ENCODE data around the gene A3GALT2.

Gene A3GALT2

DNA sequence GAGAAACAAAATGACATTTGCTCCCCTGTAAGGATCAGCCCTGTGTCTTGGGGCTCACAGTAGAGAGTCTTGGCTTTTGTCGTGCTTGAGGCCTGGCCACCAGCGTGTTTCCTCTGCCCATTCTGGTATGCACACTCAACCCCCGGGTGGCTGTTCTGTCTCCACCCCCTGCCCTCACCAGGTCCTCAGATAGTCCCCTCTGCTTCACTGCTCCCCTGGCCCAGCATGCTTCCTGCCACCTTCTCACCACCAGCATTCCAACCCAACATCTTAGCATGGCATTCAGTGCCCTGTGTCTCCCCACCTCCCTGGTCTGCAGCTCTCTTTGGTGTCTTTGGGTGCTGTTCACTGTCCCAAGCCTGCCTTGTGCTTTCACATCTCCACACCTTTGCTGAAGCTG lies 48.4 kb downstream of the A3GALT2 start:
- no peak for DNase-seq (ENCODE audit: low read depth in 2 of 2)

DNA sequence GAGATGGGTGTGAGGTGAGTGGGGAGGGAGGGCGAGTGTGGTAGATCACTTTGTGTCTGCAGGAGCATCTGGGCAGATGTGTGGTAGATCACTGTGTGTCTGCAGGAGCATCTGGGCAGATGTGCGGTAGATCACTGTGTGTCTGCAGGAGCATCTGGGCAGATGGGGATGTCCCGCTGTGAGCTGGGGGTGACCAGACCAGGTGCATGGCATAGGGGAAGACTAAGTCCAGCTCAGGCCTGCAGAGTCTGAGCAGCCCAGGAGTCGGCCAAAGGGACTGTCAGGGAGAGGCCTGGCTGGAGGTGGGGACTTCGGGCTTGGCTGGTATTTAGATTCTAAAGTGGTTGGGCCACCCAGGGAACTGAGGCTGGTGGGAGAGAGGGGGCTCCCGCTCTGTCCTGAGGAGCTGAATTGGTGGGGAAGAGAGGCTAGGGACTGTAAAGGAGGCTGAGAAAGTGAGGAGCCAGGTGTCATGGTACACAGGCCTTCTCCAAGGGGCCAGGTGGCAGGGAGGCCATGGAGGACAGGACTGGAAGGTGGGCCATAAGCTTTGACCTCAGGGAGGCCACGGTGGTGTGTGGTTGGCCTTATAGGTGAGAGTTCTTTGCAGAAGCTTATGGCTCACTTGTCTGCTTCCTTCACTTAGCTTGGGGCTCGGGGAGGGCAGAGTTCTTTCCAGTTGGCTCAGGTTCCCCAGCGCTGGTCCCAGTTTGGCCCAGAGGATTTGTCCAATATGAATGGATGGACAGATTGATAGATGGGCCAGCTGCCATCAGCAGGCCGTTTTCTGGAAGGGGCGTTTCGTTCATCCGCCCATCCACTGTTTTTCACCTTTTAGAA lies 49.0 kb downstream of the A3GALT2 start:
- no peak for DNase-seq (ENCODE audit: low read depth in 2 of 2)

DNA sequence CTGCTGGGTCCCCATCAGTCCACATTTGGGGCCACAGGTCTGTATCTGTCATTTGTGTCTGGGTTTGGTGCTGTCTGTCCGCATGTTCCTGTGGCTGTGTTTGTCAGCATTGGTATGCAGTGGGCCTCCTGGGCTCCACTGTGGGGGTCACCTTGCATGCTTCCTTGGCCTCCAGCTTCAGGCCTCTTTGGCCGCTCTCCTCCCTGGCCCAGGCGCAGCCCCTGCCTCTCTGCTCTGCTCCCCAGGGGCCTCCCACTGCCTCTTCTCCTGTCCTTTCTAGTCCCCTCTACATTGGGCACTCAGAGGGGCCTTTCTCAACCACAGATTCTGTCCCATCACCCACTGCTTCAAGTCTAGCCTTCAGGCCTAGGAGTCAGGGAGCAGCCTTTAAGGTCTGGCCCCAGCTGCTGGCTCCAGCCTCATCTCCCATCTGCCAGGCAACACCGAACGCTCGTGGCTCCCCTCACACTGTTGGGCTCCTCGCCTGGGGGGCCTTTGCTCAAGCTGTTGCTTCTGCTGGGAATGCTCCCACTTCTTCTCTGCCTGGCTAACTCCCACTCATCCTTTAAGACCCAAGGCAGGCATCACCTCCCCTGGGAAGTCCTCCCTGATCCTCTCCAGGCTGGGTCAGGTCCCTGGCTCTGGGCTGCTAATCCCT lies 50.0 kb downstream of the A3GALT2 start:
- DNase-seq (ENCODE audit: low read depth in 2 of 2), result no peak

DNA sequence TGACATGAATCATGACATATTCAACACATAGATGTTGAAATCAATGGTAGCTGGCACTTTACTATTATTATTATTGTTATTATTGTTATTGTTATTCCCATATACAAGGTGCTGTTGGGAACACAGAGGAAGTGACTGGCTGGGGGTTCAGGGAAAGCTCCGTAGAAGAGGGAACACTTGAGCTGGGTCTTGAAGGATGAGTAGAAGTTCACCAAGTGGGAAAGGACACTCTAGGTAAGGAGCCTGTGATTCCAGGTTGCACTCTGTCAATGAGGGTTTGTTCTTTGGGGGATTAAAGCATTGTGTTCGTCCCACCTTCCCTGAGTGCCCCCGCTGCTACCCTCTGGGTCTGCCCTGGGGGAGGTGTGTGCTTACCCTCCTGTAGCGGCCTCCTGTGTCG lies 50.5 kb downstream of the A3GALT2 start:
- no peak for DNase-seq (ENCODE audit: low read depth in 2 of 2)

DNA sequence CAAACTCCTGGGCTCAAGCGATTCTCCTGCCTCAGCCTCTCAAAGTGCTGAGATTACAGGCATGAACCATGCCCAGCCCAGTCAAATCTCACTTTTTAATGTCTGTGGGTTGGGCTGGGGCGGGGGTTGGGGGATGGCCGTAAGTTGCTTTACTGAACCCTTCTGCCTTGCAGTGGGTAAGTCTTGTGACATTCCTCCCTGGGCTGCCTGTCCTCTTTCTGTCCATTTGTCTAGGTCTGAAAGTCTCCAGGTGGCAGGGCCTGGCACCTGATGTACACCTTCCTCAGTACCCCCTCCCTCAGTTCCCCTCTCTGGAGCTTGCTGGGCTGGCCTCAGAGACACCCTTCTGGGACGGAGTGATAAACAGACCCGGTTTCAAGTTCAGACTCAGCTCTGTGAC lies 51.3 kb downstream of the A3GALT2 start:
- no peak for DNase-seq (ENCODE audit: low read depth in 2 of 2)

DNA sequence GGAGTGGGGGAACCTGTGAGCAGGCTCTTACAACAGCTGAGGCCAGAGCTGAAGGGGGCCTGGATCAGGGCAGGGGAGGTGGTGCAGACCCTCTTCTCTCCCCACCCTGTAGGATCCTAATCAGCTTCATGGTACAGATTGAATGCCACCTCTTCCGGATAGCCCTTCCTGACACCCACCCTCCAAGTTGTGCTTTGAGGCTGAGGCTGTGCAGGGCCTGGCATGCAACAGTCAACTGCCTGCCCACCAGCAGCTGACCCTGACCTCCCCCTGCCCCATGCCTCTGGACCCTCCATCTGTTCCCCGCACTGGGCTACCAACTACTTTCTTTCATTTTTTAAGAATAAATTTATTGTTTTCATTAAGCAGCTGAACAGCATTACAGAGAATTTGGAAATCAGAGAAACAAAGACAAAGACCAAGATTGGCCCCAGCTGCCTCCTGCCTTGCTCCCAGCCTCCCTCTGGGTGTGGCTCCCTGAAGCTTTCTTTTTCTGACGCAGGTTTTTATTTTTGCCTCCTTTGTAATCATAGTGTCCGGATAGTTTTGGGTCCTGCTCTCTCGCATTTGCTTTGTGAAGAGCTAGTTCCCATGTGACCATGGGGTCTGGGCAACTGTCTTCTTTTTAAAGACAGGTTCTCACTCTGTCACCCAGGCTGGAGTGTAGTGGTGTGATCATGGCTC lies 51.8 kb downstream of the A3GALT2 start:
- DNase-seq (ENCODE audit: low read depth in 2 of 2), result no peak

DNA sequence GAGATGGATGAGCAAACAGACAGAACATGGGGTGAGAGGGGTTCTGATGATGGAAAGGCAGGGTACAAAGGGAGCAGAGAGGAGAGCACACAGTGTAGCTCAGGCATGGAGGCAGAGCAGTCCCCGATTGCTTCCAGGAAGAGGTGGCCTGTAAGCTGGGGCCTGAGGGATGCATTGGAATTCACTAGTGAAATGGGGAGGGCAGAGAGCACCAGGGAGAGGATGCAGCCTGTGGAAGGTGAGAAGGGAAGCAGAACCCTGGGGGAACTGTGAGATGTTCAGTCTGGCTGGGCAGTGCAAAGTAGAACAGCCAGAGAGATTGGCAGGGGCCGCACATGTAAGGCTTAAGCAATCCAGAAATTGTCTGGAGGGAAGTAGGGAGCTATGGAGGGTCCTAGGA lies 52.4 kb downstream of the A3GALT2 start:
- DNase-seq (ENCODE audit: low read depth in 2 of 2), result no peak

DNA sequence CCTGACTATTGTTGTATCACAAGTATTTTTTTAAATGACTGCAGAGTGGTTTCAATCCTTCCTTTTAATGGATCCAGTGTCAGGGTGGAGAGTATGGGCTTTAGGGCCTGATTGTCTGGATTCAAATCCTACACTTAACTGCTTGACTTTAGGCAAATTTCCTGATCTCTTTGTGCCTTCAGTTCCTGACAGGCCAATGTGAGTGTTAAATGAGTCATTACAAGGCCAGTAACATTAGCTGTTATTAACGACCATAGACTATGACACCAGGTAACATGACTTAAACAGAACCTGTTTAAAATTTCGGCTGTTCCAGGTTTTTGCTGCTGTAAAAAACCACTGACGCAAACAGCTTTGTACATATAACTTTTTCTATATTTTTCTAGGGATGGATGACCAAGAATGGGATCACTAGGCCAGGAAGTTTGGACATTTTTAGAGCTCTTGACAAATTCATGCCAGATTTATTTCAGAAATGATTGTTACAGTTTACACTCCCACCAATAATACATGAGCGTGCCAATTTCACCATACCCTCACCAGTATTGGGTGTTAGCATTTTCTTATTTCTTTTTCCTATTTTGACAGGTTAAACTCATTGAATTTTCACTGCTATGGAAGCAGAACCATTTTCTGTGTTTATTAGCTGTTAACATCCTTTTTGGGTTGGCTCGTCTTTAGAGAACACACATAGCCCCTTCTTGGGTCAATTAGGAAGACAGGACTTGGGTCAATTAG lies 53.3 kb downstream of the A3GALT2 start:
- no peak for DNase-seq (ENCODE audit: low read depth in 2 of 2)

DNA sequence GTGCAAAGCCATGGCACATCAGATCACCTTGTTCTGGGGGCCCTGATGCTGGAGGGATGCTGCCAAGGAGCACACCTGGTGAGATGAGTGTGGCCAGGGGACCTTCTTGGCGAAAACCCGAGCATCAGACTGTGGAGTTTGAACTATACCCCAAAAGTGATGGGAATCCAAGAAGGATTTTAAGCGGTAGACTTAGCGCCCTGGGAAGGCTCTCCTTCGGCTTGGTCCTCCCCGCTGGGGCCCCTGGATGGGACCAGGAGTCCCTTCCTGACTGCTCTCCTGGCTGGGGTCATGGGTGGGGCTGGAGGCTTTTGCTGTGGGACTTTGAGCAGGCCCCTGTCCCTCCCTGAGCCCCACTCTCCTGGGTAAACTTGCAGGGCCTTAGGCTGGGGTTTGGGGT lies 54.1 kb downstream of the A3GALT2 start:
- DNase-seq (ENCODE audit: low read depth in 2 of 2), result no peak

DNA sequence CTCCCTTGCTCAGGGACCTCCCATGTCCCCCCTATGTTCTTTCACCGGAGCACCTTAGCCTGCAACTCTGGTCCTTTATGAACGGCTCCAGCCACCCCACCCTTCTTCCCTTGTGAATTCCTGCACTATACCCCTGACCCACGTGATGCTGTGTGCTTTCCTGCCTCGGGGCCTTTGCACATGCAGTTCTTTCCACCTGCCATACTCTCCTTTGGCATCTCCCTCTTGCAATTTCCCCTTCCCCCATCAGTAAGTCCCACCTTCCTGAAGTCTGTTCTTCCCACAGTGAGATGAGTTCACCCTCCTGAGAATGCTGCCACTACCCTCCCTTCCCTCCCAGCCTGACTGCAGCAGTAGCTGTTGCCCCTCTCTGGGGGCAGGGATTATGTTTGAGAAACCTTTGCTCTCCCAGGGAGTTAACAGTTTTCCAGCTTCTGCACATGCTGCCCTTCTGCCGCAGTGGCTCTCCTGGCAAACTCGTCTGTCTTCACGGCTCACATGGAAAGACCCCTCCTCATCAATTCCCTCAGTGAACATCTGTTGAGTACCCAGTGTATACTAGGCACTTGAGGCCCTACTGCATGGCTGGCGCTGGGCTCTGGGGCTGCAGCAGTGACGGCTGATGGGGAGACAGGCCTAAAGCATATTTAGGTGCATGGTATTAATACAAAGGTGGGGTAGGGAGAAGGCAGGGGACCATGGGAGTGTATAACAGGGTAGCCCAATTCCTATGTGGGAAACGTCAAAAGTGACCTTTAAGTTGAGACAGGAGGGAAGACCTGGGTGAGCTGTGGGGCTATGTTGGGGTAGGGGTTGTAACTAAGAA lies 54.9 kb downstream of the A3GALT2 start:
- DNase-seq (ENCODE audit: low read depth in 2 of 2), result no peak

DNA sequence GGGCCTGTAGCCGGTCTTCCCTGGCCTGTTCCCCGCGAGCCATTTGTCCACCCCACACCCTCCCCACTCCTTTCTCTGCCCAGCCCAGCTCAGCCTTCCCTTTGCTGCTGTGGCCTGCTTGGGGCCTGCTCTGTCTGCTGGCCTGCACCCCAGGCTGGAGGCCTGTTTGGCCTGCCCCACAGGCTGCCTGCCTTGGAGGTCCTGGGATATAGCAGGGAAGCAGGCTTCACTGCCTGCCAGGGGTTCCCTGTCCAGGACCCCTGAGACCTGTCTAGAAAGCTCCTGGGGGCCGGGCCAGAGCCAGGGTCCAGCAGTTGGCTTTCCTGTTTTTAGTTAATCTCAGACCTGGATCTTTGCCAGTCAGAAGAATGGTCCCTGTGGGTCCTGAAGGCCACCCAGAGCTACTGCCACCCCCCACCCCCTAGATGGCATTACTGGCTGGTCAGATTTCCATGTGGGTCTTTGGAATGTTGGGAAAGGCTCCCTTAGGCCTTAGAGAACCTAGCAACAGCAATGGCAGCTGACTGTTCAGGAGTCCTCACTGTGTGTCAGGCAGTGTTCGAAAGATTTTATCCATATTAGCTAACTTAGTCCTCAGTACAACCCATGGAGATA lies 56.9 kb downstream of the A3GALT2 start:
- no peak for DNase-seq (ENCODE audit: low read depth in 2 of 2)

DNA sequence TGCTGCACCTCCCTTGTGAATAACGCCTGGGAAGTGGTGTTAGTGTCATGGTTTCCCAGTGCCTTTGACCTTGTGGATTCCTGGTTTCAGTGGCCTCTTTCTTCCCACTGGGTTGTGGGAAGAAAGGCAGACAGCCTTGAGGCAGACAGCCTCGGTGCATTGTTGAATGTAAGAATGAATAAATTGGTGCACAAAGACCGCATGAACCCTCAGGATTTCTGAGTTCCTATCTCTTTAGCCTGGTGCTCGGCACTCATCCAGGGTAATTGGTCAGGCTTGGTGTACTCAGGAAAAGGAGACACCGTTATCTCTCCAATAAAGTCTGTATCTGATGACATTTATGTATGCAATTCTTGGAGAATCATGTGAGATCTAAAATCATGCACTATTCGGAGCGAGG lies 59.6 kb downstream of the A3GALT2 start:
- no peak for DNase-seq (ENCODE audit: low read depth in 2 of 2)

DNA sequence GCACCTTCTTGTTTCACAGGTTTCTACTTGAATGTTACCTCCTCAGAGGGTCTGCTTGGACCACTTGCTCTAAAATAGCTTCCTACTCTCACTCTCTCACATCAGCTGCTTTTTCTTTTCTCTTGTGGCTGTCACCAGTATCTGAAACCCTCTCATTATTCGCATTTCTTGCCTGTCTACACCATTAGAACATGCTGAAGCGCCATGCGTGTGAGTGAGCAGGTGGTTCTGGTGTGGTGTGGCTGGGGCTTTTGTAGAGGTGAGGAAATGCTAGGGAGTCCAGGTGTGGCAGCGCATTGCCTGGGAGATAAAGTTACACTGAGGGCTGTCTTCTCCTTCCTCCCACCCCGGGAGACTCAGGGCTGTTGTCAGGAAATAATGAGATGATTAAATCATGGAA lies 60.5 kb downstream of the A3GALT2 start:
- DNase-seq (ENCODE audit: low read depth in 2 of 2), result no peak

DNA sequence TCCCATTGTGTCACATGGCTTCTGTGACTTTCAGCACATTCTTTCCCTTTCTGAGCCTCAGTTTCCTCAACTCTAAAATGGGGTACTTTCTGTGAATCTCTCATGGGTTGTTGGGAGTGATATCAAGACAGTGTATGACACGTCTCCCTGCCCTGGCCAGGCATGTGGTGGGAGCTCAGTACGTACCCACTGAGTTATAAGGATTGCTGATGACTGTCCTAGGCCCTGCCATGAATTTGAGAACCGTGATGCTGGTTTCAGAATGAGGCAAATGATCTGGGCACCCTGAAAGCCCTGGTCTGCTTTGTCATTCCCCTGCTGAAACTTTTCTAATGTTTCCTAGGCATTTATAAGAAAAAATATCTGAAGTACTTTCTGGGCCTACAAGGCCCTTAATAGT lies 61.0 kb downstream of the A3GALT2 start:
- no peak for DNase-seq (ENCODE audit: low read depth in 2 of 2)

DNA sequence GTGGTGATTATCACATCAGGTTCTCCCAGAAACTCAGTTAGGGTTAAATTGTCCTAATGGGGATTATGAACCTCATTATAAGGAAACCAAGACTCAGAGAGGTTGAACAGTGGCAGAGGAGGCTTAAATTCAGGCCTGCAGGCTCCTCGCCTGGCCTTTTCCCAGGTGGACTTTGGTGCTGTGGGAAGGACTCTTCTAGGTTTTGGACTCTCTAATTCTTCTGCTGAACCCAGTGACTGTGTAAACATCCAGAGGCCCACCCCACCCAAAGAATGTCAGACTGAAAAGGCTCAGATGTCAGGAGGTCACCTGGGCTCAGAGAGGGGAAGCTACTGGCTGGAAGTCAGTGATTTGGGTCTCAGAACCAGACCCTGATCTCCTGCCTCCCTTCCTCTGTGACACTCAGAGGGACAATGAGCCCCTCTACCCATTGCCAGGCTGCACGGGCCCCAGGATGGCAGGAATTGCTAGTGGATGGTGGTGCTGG lies 62.1 kb downstream of the A3GALT2 start:
- no peak for DNase-seq (ENCODE audit: low read depth in 2 of 2)

DNA sequence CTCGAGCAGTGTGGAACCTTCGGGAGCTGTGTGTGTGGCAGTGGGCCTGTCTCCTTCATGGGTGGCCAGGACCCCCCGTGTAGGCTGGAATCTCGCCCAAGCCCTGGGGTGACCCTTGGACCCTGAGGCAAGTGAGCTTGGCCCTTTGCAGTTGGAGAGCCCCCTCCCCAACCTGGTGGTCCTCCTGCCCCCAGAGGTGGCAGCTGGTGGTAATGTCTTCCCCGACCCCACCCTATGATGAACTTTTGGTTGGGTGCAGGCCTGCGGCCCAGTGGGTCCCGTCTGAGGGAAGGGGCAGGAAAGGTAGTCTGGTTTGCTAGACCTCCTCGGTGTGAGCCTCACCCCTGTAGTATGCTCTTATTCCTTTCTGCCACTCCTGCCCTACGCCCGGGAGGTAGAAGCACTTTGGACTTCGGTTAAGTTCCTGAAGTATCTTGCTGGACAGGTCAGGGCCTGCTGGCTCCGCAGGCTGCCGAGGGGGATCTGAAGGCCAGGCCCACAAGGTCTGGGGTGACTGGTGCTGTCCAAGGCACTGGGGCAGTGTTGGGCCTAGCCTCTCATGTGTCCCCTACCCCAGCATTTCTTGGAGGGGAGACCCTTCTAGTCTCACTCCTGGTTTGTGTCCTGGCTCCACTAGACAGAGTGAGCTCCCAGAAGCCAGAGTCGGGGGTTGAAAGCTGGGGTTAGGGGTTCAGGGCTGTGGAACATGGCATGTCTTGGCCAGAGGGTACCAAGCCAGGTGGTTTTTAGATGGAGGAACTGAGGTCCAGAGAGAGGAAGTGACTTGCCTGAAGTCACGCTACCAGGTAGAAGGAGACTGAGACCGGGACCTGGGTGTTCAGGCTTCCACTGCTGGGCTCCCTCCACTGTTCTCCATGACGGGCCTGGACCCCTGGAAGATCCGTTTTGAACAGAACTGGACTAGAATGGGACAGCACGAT lies 62.9 kb downstream of the A3GALT2 start:
- no peak for DNase-seq (ENCODE audit: low read depth in 2 of 2)

DNA sequence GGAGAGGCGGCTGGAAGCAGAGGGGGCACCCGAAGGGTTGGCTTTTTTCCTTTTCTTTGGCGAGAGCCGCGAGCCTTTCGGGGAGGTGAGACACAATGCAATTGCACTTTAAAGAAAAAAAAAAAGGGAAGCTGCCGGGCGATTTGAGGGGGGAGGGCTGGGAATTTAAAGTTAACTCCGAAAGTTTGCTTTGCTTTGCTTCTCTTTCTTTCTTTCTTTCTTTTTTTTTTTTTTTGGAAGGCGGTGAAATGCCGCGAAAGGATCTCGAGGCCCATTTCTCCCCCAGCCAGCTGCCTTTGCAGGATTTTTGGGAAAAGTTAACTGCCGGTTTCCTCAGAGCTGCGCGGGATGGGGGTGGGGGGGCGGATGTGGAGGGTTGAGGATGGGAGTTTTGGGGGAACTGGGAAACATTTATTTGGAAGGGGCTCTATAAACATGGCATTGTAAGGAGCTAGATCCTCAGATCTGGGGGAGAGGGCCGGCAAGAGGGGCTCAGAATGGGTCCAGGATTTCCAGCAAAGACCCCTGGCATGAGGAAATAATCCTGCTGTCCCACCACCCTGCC lies 63.6 kb downstream of the A3GALT2 start:
- DNase-seq (ENCODE audit: low read depth in 2 of 2), result no peak
